HepG2 (cell line): ENCODE results near the gene HINT1. TPM values are rescaled to one million over a fixed set of nuclear protein-coding genes. Genes with fewer than 3 reads are reported as not detected.

Experiments
- FOXJ3 ChIP-seq: sonication (generic); formaldehyde crosslinking; IDR thresholded peaks from 2 replicates; pipeline ENCODE4 v1.4.0; 2020; ENCODE audit warnings: missing genetic modification reagents, mild to moderate bottlenecking, borderline replicate concordance
- FOXO1 ChIP-seq: sonication (generic); formaldehyde crosslinking; IDR thresholded peaks from 2 replicates; pipeline ENCODE4 v1.4.0; 2020; ENCODE audit warnings: missing genetic modification reagents
- HDAC2 ChIP-seq: sonication (generic); formaldehyde crosslinking; IDR thresholded peaks from 2 replicates; pipeline ENCODE4 v1.4.0; 2020; ENCODE audit warnings: missing genetic modification reagents
- JUND ChIP-seq: sonication (generic); formaldehyde crosslinking; IDR thresholded peaks from 2 replicates; pipeline ENCODE4 v1.8.0; 2022; ENCODE audit warnings: mild to moderate bottlenecking, missing genetic modification reagents
- MEIS1 ChIP-seq: sonication (generic); formaldehyde crosslinking; IDR thresholded peaks from 2 replicates; pipeline ENCODE4 v1.9.0; 2021; ENCODE audit warnings: mild to moderate bottlenecking, missing genetic modification reagents, moderate library complexity, borderline replicate concordance
- PPARG ChIP-seq: conservative IDR thresholded peaks from 2 replicates; pipeline ENCODE4 v1.6.1; 2016; ENCODE audit warnings: missing biosample characterization, missing genetic modification reagents
- PRDM10 ChIP-seq: sonication (generic); formaldehyde crosslinking; IDR thresholded peaks from 2 replicates; pipeline ENCODE4 v1.4.0; 2020; ENCODE audit warnings: low read depth, missing genetic modification reagents
- RAD51 ChIP-seq: fragments of 450-650 bp; IDR thresholded peaks from 2 replicates; pipeline ENCODE4 v1.6.1; 2016; ENCODE audit warnings: borderline replicate concordance
- RFXANK ChIP-seq: IDR thresholded peaks from 2 replicates; pipeline ENCODE4 v1.6.1; 2016
- SNAI1 ChIP-seq: sonication (generic); formaldehyde crosslinking; IDR thresholded peaks from 2 replicates; pipeline ENCODE4 v1.5.0; 2020; ENCODE audit warnings: mild to moderate bottlenecking, missing genetic modification reagents, borderline replicate concordance
- SOX5 ChIP-seq: IDR thresholded peaks from 2 replicates; pipeline ENCODE4 v1.6.1; 2016; ENCODE audit warnings: borderline replicate concordance
- SRSF1 ChIP-seq: fragments of 200-400 bp; formaldehyde crosslinking; optimal IDR thresholded peaks from 2 replicates; pipeline ENCODE3; 2017; ENCODE audit warnings: mild to moderate bottlenecking, low read depth, low read length, moderate library complexity
- SUZ12 ChIP-seq: fragments of 150-350 bp; IDR thresholded peaks from 2 replicates; pipeline ENCODE4 v1.6.1; 2014; ENCODE audit warnings: low read depth, low read length
- ZBTB1 ChIP-seq: sonication (generic); formaldehyde crosslinking; IDR thresholded peaks from 2 replicates; pipeline ENCODE4 v1.4.0; 2020; ENCODE audit warnings: missing genetic modification reagents, borderline replicate concordance
- ZNF280D ChIP-seq: sonication (generic); formaldehyde crosslinking; IDR thresholded peaks from 2 replicates; pipeline ENCODE4 v1.5.1; 2020; ENCODE audit warnings: mild to moderate bottlenecking, missing genetic modification reagents
- ZNF687 ChIP-seq: sonication (generic); formaldehyde crosslinking; IDR thresholded peaks from 2 replicates; pipeline ENCODE4 v1.5.1; 2020; ENCODE audit warnings: mild to moderate bottlenecking, missing genetic modification reagents, moderate library complexity
- ZNF775 ChIP-seq: sonication (generic); formaldehyde crosslinking; IDR thresholded peaks from 2 replicates; pipeline ENCODE4 v1.4.0; 2020; ENCODE audit warnings: missing genetic modification reagents, mild to moderate bottlenecking, moderate library complexity, borderline replicate concordance
- ZNF841 ChIP-seq: sonication (generic); formaldehyde crosslinking; IDR thresholded peaks from 2 replicates; pipeline ENCODE4 v1.8.1; 2023; ENCODE audit warnings: missing genetic modification reagents, borderline replicate concordance
- ZSCAN31 ChIP-seq: sonication (generic); formaldehyde crosslinking; IDR thresholded peaks from 2 replicates; pipeline ENCODE4 v1.5.0; 2020; ENCODE audit warnings: low read depth, mild to moderate bottlenecking, missing genetic modification reagents
- polyA plus RNA-seq, 8 experiments: library from polyadenylated mRNA; depleted of rRNA in 3 of 8; stranded (reverse) in 7 of 8; unstranded in 1 of 8; fragments of >200 nt; fragmentation: Illumina TruSeq in 4 of 8; extraction: Trizol in 4 of 8; gene quantifications; 2 replicates each; pipeline versions ENCODE4 v1.2.1 to v1.2.3, GENCODE V29; 2011 to 2016; ENCODE audit warnings: low read depth in 4 of 8, missing spikeins in 1 of 8, mixed read lengths in 1 of 8; ENCODE audit not compliant: insufficient read depth in 1 of 8
- total RNA-seq, 5 experiments: library from RNA; depleted of rRNA; stranded (reverse); fragments of >200 nt; fragmentation: Illumina TruSeq; extraction: Trizol; gene quantifications; 2 replicates each; pipeline ENCODE4 v1.2.3, GENCODE V29; 2016; ENCODE audit warnings: low read depth in 1 of 5

Gene HINT1
- total and polyA plus RNA-seq, 2 of the 13 experiments (the other 11 are each of a cell fraction or from before 2014, with no cell fraction given) = 428 to 997 TPM

- peak; percentile 69 for TF ChIP-seq ZNF687 (CRISPR knock-in tag)
- no peak for TF ChIP-seq RFXANK (CRISPR knock-in tag)
- TF ChIP-seq ZBTB1 (CRISPR knock-in tag) = no peak
- TF ChIP-seq ZNF841 = no peak
- TF ChIP-seq FOXJ3 (CRISPR knock-in tag) = no peak
- TF ChIP-seq RAD51 = no peak
- no peak for TF ChIP-seq HDAC2 (CRISPR knock-in tag)
- TF ChIP-seq PRDM10 = no peak
- TF ChIP-seq JUND (CRISPR knock-in tag) = no peak
- TF ChIP-seq ZSCAN31 (CRISPR knock-in tag) = no peak; the same call in 1 of the 2 replicates
- no peak for TF ChIP-seq SRSF1
- no peak for TF ChIP-seq MEIS1
- TF ChIP-seq PPARG (CRISPR knock-in tag) = no peak
- TF ChIP-seq ZNF280D = 0 out of 2 replicates have a peak, but pooled peaks have one; percentile 43
- TF ChIP-seq FOXO1 = no peak
- TF ChIP-seq SNAI1 (CRISPR knock-in tag) = no peak
- no peak for TF ChIP-seq ZNF775 (CRISPR knock-in tag)
- no peak for TF ChIP-seq SOX5
- TF ChIP-seq SUZ12 = no peak
Observed at GRCh38 chr5:131164191-131165118, 601 bp downstream of the HINT1 start (continued).
